Measurements from ENCODE around the gene LYSMD4. TPM values are rescaled to one million over a fixed set of nuclear protein-coding genes. Genes with fewer than 3 reads are reported as not detected.

LYSMD4 gene
- 20.1 TPM for total RNA-seq

DNA sequence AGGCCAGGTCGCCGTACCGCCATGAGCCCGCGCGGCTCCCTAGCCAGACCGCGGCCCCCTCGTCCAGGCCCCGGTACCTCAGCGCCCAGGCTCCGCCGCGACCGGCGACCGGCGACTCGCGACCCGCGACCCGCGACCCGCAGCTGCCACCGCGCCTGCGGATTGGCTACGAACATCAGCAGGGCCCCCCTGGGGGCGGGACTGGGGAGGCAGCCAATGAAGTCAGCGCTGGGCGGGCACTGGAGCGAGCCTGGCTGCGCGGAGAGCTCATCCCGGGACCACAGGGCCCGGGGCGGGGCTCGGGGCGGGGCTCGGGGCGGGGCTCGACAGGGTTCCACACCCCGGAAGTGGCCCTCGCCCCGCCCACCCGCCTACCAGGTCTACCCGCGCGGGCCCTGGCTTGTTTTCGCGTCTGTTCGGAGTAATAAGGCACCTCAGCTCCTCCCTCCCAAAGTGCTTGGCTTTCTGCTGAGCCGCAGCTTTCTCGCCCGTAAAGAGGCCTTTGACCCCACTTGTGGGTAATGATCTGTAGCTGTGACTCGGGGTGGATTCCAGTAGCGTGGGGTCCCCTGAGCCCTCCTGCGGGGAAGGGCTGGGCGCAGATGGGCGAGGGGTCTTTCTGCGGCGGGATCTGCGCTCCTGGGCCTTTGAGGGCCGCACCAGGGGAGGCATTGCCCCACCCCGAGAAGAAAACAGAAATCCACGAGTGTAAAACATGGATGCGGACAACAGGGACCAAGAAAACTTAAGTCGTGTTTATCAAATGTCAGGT is at the start of gene LYSMD4:
LYSMD4 (minus strand) TSS at position 170 of the 772 bp plus-strand sequence. CDS start 1,438 bp downstream, outside the sequence.

Small RNA genes within 50 kb of the gene (small RNA-seq; reads per million reads assigned to genes)
- not detected for gene RF00019

Other genes with a start within 250 kb of the LYSMD4 start
- gene MEF2A, start 167.5 kb downstream of the LYSMD4 start, total RNA-seq: 70.8 TPM